T1000 (cell line): ENCODE results near the gene PELO.

Source experiments
- DNase-seq: peaks from one replicate; lab custom pipeline; 2025; ENCODE audit warnings: mixed read lengths; lab: John Stamatoyannopoulos, UW

PELO gene

GRCh38 chr5:52831786-52832511, 44.2 kb downstream of the PELO start:
- DNase-seq = no peak

DNA sequence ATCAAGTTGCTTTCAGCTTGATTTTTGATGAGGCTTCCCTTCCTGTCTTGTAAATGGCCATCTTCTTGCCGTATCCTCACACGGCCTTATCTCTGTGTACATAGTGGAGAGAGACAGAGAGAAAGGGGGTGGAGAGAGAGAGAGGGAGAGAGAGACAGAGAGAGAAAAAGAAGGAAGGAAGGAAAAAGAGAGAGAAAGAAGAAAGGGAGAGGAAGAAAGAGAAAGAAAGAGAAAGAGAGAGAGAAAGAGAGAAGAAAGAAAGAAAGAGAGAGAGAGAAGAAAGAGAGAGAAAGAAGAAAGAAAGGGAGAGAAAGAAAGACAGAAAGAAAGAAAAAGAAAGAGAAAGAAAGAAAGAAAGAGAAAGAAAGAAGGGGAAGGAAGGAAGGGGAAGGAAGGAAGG, 46.6 kb downstream of the PELO start:
- no peak for DNase-seq

DNA sequence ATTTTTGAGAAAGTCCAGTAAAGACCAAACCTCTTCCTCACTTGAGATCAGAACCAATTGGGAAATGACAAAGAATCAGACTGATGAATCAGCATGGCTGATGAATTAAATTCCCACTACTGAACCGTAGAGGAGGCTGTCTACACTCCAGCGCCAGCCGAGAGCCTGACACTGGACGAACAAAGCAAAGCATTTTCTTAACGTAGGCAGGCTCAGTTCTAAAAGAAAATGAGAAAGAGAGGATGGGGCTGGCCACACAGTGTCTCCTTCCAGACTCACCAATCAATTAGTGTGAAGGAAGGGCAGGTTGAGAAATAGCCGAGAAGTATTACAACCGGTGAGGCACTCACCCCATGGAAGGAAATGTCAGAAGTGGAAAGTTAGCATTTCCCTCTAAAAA, 49.4 kb downstream of the PELO start:
- no peak for DNase-seq
